Choroid plexus epithelial cell (primary cell): ENCODE measurements around the gene ADCY9.

Source experiments
- DNase-seq: peaks from one replicate; pipeline ENCODE4 v3.0.0-alpha.2; 2010; ENCODE audit warnings: low read depth
- H3K4me3 ChIP-seq: 2 replicates; pipeline ENCODE4 v1.5.1; 2011; ENCODE audit warnings: low read depth, mild to moderate bottlenecking, control low read depth, low read length, moderate library complexity
- CTCF ChIP-seq: conservative IDR thresholded peaks from 2 replicates; pipeline ENCODE4 v1.5.1; 2011; ENCODE audit warnings: low read depth, mild to moderate bottlenecking, control low read depth, inconsistent platforms, low read length, moderate library complexity

ADCY9 gene

GRCh38 chr16:4120176-4120575 lies 3.9 kb upstream of the ADCY9 start:
- TF ChIP-seq CTCF = no peak

GRCh38 chr16:4117250-4117578 lies 972 bp upstream of the ADCY9 start:
- no peak for TF ChIP-seq CTCF
- DNase-seq = no peak
- no peak overlapping the region for H3K4me3 ChIP-seq

More at GRCh38 chr16:4120176-4120575, 3.9 kb upstream of the ADCY9 start:
- no peak overlapping the region for H3K4me3 ChIP-seq
- no peak for DNase-seq

GRCh38 chr16:4115949-4116318 lies 308 bp downstream of the ADCY9 start:
- peak overlapping the region; percentile 61 for H3K4me3 ChIP-seq
- no peak for TF ChIP-seq CTCF
- DNase-seq = no peak

- peak overlapping the region; percentile 61 for H3K4me3 ChIP-seq
- no peak for TF ChIP-seq CTCF
- DNase-seq = peak; percentile 80
These were observed 863 bp downstream of the ADCY9 start for GRCh38 chr16:4115209-4115948.

GRCh38 chr16:4114257-4115208 lies 1.7 kb downstream of the ADCY9 start:
- no peak for DNase-seq
- no peak for TF ChIP-seq CTCF

GRCh38 chr16:4113358-4114256 lies 2.6 kb downstream of the ADCY9 start:
- DNase-seq = no peak
- TF ChIP-seq CTCF = no peak
- H3K4me3 ChIP-seq = no peak overlapping the region

More at GRCh38 chr16:4114257-4115208, 1.7 kb downstream of the ADCY9 start:
- H3K4me3 ChIP-seq = peak overlapping the region; percentile 61
